OCI-LY1 (cell line): Measurements from ENCODE around the gene GLTP.

ENCODE experiments used
- H2AFZ ChIP-seq: fragments of 200-600 bp; sonication (generic), shearing (Covaris generic); 2 replicates; pipeline ENCODE4 v1.6.0; 2014; ENCODE audit warnings: antibody characterized with exemption, mild to moderate bottlenecking, low read length
- H3F3A ChIP-seq: fragments of 200-600 bp; sonication (generic), shearing (Covaris generic); 2 replicates; pipeline ENCODE4 v1.6.0; 2014; ENCODE audit warnings: mild to moderate bottlenecking, antibody characterized with exemption, low read length, moderate library complexity; ENCODE audit not compliant: insufficient read depth
- H3K27ac ChIP-seq: fragments of 200-600 bp; sonication (generic); 2 replicates; pipeline ENCODE4 v1.5.1; 2014; ENCODE audit warnings: low read length, mixed run types, mild to moderate bottlenecking, low read depth; ENCODE audit not compliant: poor library complexity, severe bottlenecking
- H3K27me3 ChIP-seq: fragments of 200-600 bp; sonication (generic); 2 replicates; pipeline ENCODE4 v1.6.0; 2014; ENCODE audit warnings: antibody characterized with exemption, mild to moderate bottlenecking, low read length, moderate library complexity; ENCODE audit not compliant: insufficient read depth
- H3K36me3 ChIP-seq: fragments of 200-600 bp; sonication (generic); 2 replicates; pipeline ENCODE4 v1.6.1; 2014; ENCODE audit warnings: mild to moderate bottlenecking, antibody characterized with exemption, low read length, moderate library complexity, mixed read lengths; ENCODE audit not compliant: insufficient read depth
- H3K4me1 ChIP-seq: fragments of 200-600 bp; sonication (generic); 2 replicates; pipeline ENCODE4 v1.5.1; 2014; ENCODE audit warnings: mild to moderate bottlenecking, low read length, moderate library complexity; ENCODE audit not compliant: insufficient read depth, severe bottlenecking
- H3K4me2 ChIP-seq: fragments of 200-600 bp; sonication (generic), shearing (Covaris generic); 2 replicates; pipeline ENCODE4 v1.6.1; 2014; ENCODE audit warnings: low read length
- H3K4me3 ChIP-seq: fragments of 200-600 bp; sonication (generic); 2 replicates; pipeline ENCODE4 v1.5.1; 2014; ENCODE audit warnings: low read length, low read depth, mild to moderate bottlenecking, mixed read lengths; ENCODE audit not compliant: poor library complexity, severe bottlenecking
- H3K79me2 ChIP-seq: fragments of 200-600 bp; shearing (Covaris generic); 2 replicates; pipeline ENCODE4 v1.6.1; 2016; ENCODE audit warnings: mixed run types, low read length, mixed read lengths; ENCODE audit not compliant: insufficient read depth
- H3K9ac ChIP-seq: fragments of 200-600 bp; sonication (generic), shearing (Covaris generic); 2 replicates; pipeline ENCODE4 v1.6.1; 2014; ENCODE audit warnings: mild to moderate bottlenecking, low read length, mixed read lengths
- H3K9me2 ChIP-seq: fragments of 200-600 bp; sonication (generic), shearing (Covaris generic); 2 replicates; pipeline ENCODE4 v1.6.1; 2014; ENCODE audit warnings: low read depth, mild to moderate bottlenecking, low read length, mixed read lengths
- H3K9me3 ChIP-seq: fragments of 200-600 bp; shearing (Covaris generic); 2 replicates; pipeline ENCODE4 v1.6.1; 2014; ENCODE audit warnings: low read length, mixed read lengths
- H4K20me1 ChIP-seq: fragments of 200-600 bp; sonication (generic), shearing (Covaris generic); 2 replicates; pipeline ENCODE4 v1.6.0; 2016; ENCODE audit warnings: mild to moderate bottlenecking, low read length; ENCODE audit not compliant: insufficient read depth
- CTCF ChIP-seq: fragments of 200-600 bp; sonication (generic), shearing (Covaris generic); IDR thresholded peaks from 2 replicates; pipeline ENCODE4 v1.5.1; 2017; ENCODE audit warnings: mild to moderate bottlenecking, antibody characterized with exemption, low read length, moderate library complexity, mixed read lengths
- EZH2 ChIP-seq: fragments of 200-600 bp; sonication (generic), shearing (Covaris generic); IDR thresholded peaks from 2 replicates; pipeline ENCODE4 v1.8.0; 2017; ENCODE audit warnings: borderline replicate concordance, mixed run types, mild to moderate bottlenecking, antibody characterized with exemption, low read length, moderate library complexity, mixed read lengths

GLTP gene

GRCh38 chr12:109803678-109804077, 76.7 kb downstream of the GLTP start:
- H3K9me2 ChIP-seq: no peaks in the 10 kb centered on the region
- H2AFZ ChIP-seq: no peak overlapping the region
- H3K27ac ChIP-seq: no peak overlapping the region
- no peak overlapping the region for H3K4me2 ChIP-seq
- H3K4me1 ChIP-seq: no peaks in the 10 kb centered on the region
- H3F3A ChIP-seq: no peaks in the 10 kb centered on the region
- H3K27me3 ChIP-seq: no peaks in the 10 kb centered on the region
- H3K36me3 ChIP-seq: no peaks in the 10 kb centered on the region
- H3K9me3 ChIP-seq: no peaks in the 10 kb centered on the region
- H3K79me2 ChIP-seq: no peaks in the 10 kb centered on the region
- no peaks in the 10 kb centered on the region for H4K20me1 ChIP-seq
- H3K4me3 ChIP-seq: no peak overlapping the region
- H3K9ac ChIP-seq: no peak overlapping the region
- TF ChIP-seq EZH2 (no peak), CTCF (no peak)

DNA sequence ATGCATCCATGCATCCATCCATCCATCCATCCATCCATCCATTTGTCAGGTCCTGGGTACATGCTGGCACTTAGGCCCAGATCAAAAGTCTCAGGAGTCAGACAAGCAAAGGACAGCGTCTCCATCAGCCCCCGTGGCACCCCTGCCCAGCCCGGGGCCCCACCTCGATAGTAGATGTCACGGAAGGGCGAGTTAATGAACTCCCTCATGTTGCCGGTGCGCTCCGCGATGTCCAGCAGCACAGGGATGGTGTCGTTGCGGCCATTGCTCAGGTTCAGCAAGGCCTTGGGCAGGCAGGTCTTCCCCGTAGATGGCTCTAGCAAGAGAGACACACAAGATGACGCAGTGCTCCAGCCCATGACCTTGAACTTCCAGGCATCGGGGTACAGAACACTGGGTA, 77.5 kb downstream of the GLTP start:
- TF ChIP-seq CTCF: no peak
- TF ChIP-seq EZH2: no peak
- no peaks in the 10 kb centered on the region for H3K27me3 ChIP-seq
- no peak overlapping the region for H2AFZ ChIP-seq
- H3F3A ChIP-seq: no peaks in the 10 kb centered on the region
- H3K9ac ChIP-seq: no peak overlapping the region
- no peaks in the 10 kb centered on the region for H3K4me1 ChIP-seq
- no peaks in the 10 kb centered on the region for H3K79me2 ChIP-seq
- no peaks in the 10 kb centered on the region for H3K9me3 ChIP-seq
- no peaks in the 10 kb centered on the region for H4K20me1 ChIP-seq
- no peak overlapping the region for H3K4me3 ChIP-seq
- H3K4me2 ChIP-seq: no peak overlapping the region
- no peak overlapping the region for H3K27ac ChIP-seq
- no peaks in the 10 kb centered on the region for H3K36me3 ChIP-seq
- no peaks in the 10 kb centered on the region for H3K9me2 ChIP-seq
